Nephron (organoid): ENCODE results near the gene GAB1.

Source experiments
- H3K27ac Mint-ChIP-seq, 3 experiments: 2 replicates each; pipeline ENCODE4 v1.8.0; 2020; ENCODE audit warnings: mixed read lengths in 3 of 3, mild to moderate bottlenecking in 2 of 3, moderate library complexity in 1 of 3
- H3K27me3 Mint-ChIP-seq: 2 replicates; pipeline ENCODE4 v1.8.0; 2021; ENCODE audit warnings: low read depth, mild to moderate bottlenecking, moderate library complexity, mixed read lengths
- H3K36me3 Mint-ChIP-seq: 2 replicates; pipeline ENCODE4 v1.8.0; 2020; ENCODE audit warnings: low read depth, mixed read lengths
- H3K4me1 Mint-ChIP-seq: 2 replicates; pipeline ENCODE4 v1.8.0; 2020; ENCODE audit warnings: mixed read lengths
- H3K4me3 Mint-ChIP-seq, 3 experiments: 2 replicates each; pipeline ENCODE4 v1.8.0; 2020; ENCODE audit warnings: mild to moderate bottlenecking in 3 of 3, mixed read lengths in 3 of 3, moderate library complexity in 2 of 3
- H3K9me3 Mint-ChIP-seq: 2 replicates; pipeline ENCODE4 v1.8.0; 2020; ENCODE audit warnings: mixed read lengths
- CTCF ChIP-seq, 3 experiments: fragments of 200-600 bp; sonication (generic); IDR thresholded peaks; one replicate each; pipeline ENCODE4 v1.5.0; 2021; ENCODE audit warnings: antibody characterized with exemption in 3 of 3; ENCODE audit not compliant: unreplicated experiment in 3 of 3

GAB1 gene

DNA sequence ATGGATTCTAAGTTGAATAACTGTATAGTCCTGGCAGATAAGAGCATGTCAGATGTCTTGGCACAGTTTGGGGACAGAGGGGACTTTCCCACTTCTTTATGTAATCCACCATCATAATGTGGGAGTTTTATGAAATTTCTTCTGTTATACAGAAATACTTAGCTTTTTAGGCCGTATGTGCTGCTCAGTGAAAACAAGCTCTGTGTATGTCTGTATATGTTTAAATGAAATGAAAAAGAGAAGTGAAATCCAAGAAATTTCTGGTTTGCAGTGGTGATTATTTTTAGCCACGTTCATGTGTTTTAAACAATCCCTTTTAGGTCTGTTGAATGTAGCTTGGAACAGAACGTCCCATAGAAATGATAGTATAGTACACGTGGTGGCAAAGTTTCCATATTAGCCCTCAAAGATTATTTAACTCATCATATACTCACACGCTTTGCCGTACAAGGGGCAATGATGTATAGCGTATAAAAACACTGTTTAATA, 41.0 kb downstream of the GAB1 start:
- H3K4me1 Mint-ChIP-seq: peaks cover 85% of the 10 kb centered on the region
- H3K27ac Mint-ChIP-seq: peak overlapping the region; percentile 92 to 98 (median 97)
- no peaks in the 10 kb centered on the region for H3K27me3 Mint-ChIP-seq
- TF ChIP-seq CTCF (IDR thresholded peaks at IDR 0.05; ENCODE audit: unreplicated experiment in 3 of 3): no peak
- no peaks in the 10 kb centered on the region for H3K9me3 Mint-ChIP-seq
- H3K4me3 Mint-ChIP-seq: peak overlapping the region in 1 of 3 experiments; percentile 7
- peaks cover 3% of the 10 kb centered on the region for H3K36me3 Mint-ChIP-seq

- Mint-ChIP-seq H3K36me3 (no peaks in the 10 kb centered on the region), H3K9me3 (no peaks in the 10 kb centered on the region), H3K4me3 (peak overlapping the region in 2 of 3 experiments; percentile 19 to 58), H3K27ac (peak overlapping the region; percentile 92 to 98 (median 95)), H3K27me3 (no peaks in the 10 kb centered on the region), H3K4me1 (peaks cover 81% of the 10 kb centered on the region)
- no peak for TF ChIP-seq CTCF (IDR thresholded peaks at IDR 0.05; ENCODE audit: unreplicated experiment in 3 of 3)
Measured at GRCh38 chr4:143380629-143381028, 44.0 kb downstream of the GAB1 start.

GRCh38 chr4:143381189-143382118, 44.8 kb downstream of the GAB1 start:
- H3K4me1 Mint-ChIP-seq: peaks cover 73% of the 10 kb centered on the region
- H3K27ac Mint-ChIP-seq: peak overlapping the region; percentile 92 to 98 (median 95)
- peak overlapping the region; percentile 1 to 50 (median 37) for H3K4me3 Mint-ChIP-seq
- H3K36me3 Mint-ChIP-seq: no peaks in the 10 kb centered on the region
- H3K27me3 Mint-ChIP-seq: no peaks in the 10 kb centered on the region
- TF ChIP-seq CTCF (IDR thresholded peaks at IDR 0.05; ENCODE audit: unreplicated experiment in 3 of 3): no peak
- H3K9me3 Mint-ChIP-seq: no peaks in the 10 kb centered on the region

DNA sequence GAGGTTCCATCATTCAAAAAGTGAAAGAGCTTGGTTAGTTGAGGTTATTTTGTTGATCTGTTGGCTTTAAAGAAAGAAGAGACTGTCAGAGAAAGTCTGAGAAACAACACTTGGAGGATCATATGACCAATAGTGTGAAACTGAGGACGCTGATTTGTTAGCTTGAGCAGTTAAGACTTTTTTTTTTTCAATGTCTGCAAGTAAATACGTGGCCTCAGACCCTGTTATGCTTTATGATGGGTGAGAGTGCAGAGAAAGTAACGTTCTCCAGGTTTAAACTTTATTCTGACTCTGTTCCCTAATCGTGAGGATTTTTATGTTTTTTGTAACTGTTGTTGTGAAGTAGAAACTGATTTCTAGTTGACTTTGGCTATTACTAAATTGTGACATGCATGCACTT, 45.9 kb downstream of the GAB1 start:
- H3K27me3 Mint-ChIP-seq: no peaks in the 10 kb centered on the region
- H3K27ac Mint-ChIP-seq: peak overlapping the region; percentile 92 to 98 (median 95)
- H3K4me3 Mint-ChIP-seq: peak overlapping the region; percentile 3 to 4 (median 3)
- TF ChIP-seq CTCF (IDR thresholded peaks at IDR 0.05; ENCODE audit: unreplicated experiment in 3 of 3): no peak
- no peaks in the 10 kb centered on the region for H3K9me3 Mint-ChIP-seq
- H3K36me3 Mint-ChIP-seq: no peaks in the 10 kb centered on the region
- H3K4me1 Mint-ChIP-seq: peaks cover 69% of the 10 kb centered on the region

DNA sequence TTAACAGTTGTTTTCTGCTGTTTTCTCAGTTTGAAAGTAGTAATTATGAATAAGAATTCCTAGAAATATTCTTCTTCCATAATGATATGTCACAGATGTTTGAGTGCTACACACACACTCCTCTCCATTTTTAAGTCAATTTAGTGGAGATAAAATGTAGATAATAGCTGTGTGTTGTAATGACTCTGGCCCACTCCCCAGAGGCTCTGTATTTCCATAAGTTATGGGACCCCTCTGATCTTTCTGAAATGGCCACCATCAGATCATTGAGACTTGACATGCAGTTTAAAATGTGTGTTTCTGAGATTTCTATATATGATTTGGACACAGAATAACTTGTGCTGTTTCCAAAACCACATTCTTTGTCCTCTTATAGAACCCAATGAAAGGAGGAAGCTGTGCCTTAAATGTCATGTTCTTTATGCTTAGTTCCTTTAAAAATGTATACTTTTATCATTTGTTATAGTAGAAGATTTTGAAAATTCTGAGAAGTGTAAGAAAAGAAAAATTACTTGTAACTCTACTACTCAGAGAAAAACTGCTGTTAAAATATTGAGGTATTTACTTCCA, 46.4 kb downstream of the GAB1 start:
- peak overlapping the region; percentile 92 to 98 (median 95) for H3K27ac Mint-ChIP-seq
- no peaks in the 10 kb centered on the region for H3K9me3 Mint-ChIP-seq
- peaks cover 69% of the 10 kb centered on the region for H3K4me1 Mint-ChIP-seq
- H3K27me3 Mint-ChIP-seq: no peaks in the 10 kb centered on the region
- TF ChIP-seq CTCF (IDR thresholded peaks at IDR 0.05; ENCODE audit: unreplicated experiment in 3 of 3): no peak
- no peaks in the 10 kb centered on the region for H3K36me3 Mint-ChIP-seq
- H3K4me3 Mint-ChIP-seq: peak overlapping the region; percentile 3 to 4 (median 3)
